Measurements from ENCODE around the gene TP53I11. TPM values are rescaled to one million over a fixed set of nuclear protein-coding genes. Genes with fewer than 3 reads are reported as not detected.
A peak's percentile ranks its signal among the peaks of the same experiment; 100 is the strongest.

The TP53I11 gene
- total and polyA plus RNA-seq, 2 of the 13 experiments (the other 11 are each of a cell fraction or from before 2014, with no cell fraction given), result not detected

GRCh38 chr11:44943118-44943517, 7.6 kb downstream of the TP53I11 start:
- TF ChIP-seq JDP2 (CRISPR knock-in tag; IDR thresholded peaks at IDR 0.05; ENCODE audit: borderline replicate concordance) (no peak), MTF1 (CRISPR knock-in tag; IDR thresholded peaks at IDR 0.05) (no peak), LCORL (IDR thresholded peaks at IDR 0.05) (no peak), LCORL (CRISPR knock-in tag; IDR thresholded peaks at IDR 0.05) (no peak), ZNF451 (CRISPR knock-in tag; IDR thresholded peaks at IDR 0.05) (no peak), EED (CRISPR knock-in tag; IDR thresholded peaks at IDR 0.05) (no peak), ATM (IDR thresholded peaks at IDR 0.05; ENCODE audit: borderline replicate concordance) (no peak), NFATC3 (CRISPR knock-in tag; IDR thresholded peaks at IDR 0.05) (no peak)
- no peak for FAIRE-seq
- H2AFZ ChIP-seq (ENCODE audit: low read length), result no peak overlapping the region
- CTCF ChIA-PET (ENCODE audit: low intra/inter-chr PET ratio, low total read pairs), result no interaction called here
- no peaks in the 10 kb centered on the region for H3K79me2 ChIP-seq (ENCODE audit: insufficient read depth, low read length)
- no peaks in the 10 kb centered on the region for H4K20me1 ChIP-seq (ENCODE audit: insufficient read depth, low read length)
- no peak overlapping the region for H3K27ac ChIP-seq (ENCODE audit: extremely low read length, insufficient read depth, low read length)
- peaks cover 7 to 44% of the 10 kb centered on the region in 2 experiments; a peak in 4 of 5 replicates for H3K27me3 ChIP-seq (ENCODE audit: control insufficient read depth in 1 of 2, insufficient read depth in 2 of 2, low read length in 2 of 2)
- intact Hi-C loops (cut with micrococcal nuclease; ENCODE audit: unreplicated experiment) (no loop called here), in situ Hi-C loops (cut with HindIII; ENCODE audit: extremely low pct_ligation_motif_present, low pct_unique_long_range_greater_than_20kb) (no loop called here)
- 0% methylated on average over 3 of the region's 7 CpGs for WGBS (ENCODE audit: low lambda C conversion rate)
- H3K9me3 ChIP-seq (ENCODE audit: low read length), result no peaks in the 10 kb centered on the region
- no TSS peak for BruUV-seq (replicated peaks)
- no peaks in the 10 kb centered on the region for H3K4me1 ChIP-seq (ENCODE audit: insufficient read depth, low read length)
- H3K9ac ChIP-seq (ENCODE audit: insufficient read depth, low read depth, low read length), result no peak overlapping the region
- DNase-seq (ENCODE audit: low spot score), result no peak
- ATAC-seq, result no peak
- H3K36me3 ChIP-seq (replicated peaks in 1 of 2; ENCODE audit: control insufficient read depth in 1 of 2, insufficient read depth in 2 of 2, low read length in 2 of 2), result no peaks in the 10 kb centered on the region
- POLR2A ChIA-PET, result no interaction called here
- no peak overlapping the region for H3K4me3 ChIP-seq (replicated peaks in 1 of 3; ENCODE audit: insufficient read depth in 1 of 3, low read depth in 2 of 3, low read length in 3 of 3)
- no peak overlapping the region for H3K4me2 ChIP-seq (ENCODE audit: low read depth, low read length)

GRCh38 chr11:44942029-44942955, 8.4 kb downstream of the TP53I11 start:
- Histone ChIP-seq H3K4me2 (ENCODE audit: low read depth, low read length) (no peak overlapping the region), H3K4me3 (replicated peaks in 1 of 3; ENCODE audit: insufficient read depth in 1 of 3, low read depth in 2 of 3, low read length in 3 of 3) (no peak overlapping the region), H3K9me3 (ENCODE audit: low read length) (no peaks in the 10 kb centered on the region), H3K36me3 (replicated peaks in 1 of 2; ENCODE audit: control insufficient read depth in 1 of 2, insufficient read depth in 2 of 2, low read length in 2 of 2) (no peaks in the 10 kb centered on the region), H3K27ac (ENCODE audit: extremely low read length, insufficient read depth, low read length) (no peak overlapping the region), H4K20me1 (ENCODE audit: insufficient read depth, low read length) (no peaks in the 10 kb centered on the region), H3K27me3 (ENCODE audit: control insufficient read depth in 1 of 2, insufficient read depth in 2 of 2, low read length in 2 of 2) (peaks cover 5 to 38% of the 10 kb centered on the region in 2 experiments; a peak in 3 of 5 replicates), H3K79me2 (ENCODE audit: insufficient read depth, low read length) (no peaks in the 10 kb centered on the region), H2AFZ (ENCODE audit: low read length) (no peak overlapping the region), H3K4me1 (ENCODE audit: insufficient read depth, low read length) (no peaks in the 10 kb centered on the region), H3K9ac (ENCODE audit: insufficient read depth, low read depth, low read length) (no peak overlapping the region)
- no peak for ATAC-seq
- FAIRE-seq, result peak; percentile 12
- no TSS peak for BruUV-seq (replicated peaks)
- DNase-seq (ENCODE audit: low spot score), result no peak
- WGBS (ENCODE audit: low lambda C conversion rate), result 35% methylated on average over 9 of the region's 10 CpGs
- in situ Hi-C loops (cut with HindIII; ENCODE audit: extremely low pct_ligation_motif_present, low pct_unique_long_range_greater_than_20kb) (no loop called here), intact Hi-C loops (cut with micrococcal nuclease; ENCODE audit: unreplicated experiment) (no loop called here)
- ChIA-PET POLR2A (no interaction called here), CTCF (ENCODE audit: low intra/inter-chr PET ratio, low total read pairs) (no interaction called here)
- TF ChIP-seq ZNF891 (CRISPR knock-in tag; IDR thresholded peaks at IDR 0.05) (no peak), FOXC1 (CRISPR knock-in tag; IDR thresholded peaks at IDR 0.05; ENCODE audit: borderline replicate concordance) (no peak), IKZF1 (IDR thresholded peaks at IDR 0.05) (0 out of 2 replicates have a peak, but pooled peaks have one; percentile 15), MZF1 (CRISPR knock-in tag; IDR thresholded peaks at IDR 0.05; ENCODE audit: borderline replicate concordance) (no peak), MNT (IDR thresholded peaks at IDR 0.05) (no peak), ZNF33B (CRISPR knock-in tag; IDR thresholded peaks at IDR 0.05) (no peak), ZNF280B (CRISPR knock-in tag; IDR thresholded peaks at IDR 0.05; ENCODE audit: borderline replicate concordance) (no peak), ATM (IDR thresholded peaks at IDR 0.05; ENCODE audit: borderline replicate concordance) (peak; percentile 21; the same call in 1 of the 2 replicates), TOPORS (CRISPR knock-in tag; IDR thresholded peaks at IDR 0.05) (no peak)

All from HepG2 (cell line).